Mesenchymal stem cell (in vitro differentiated cells and primary cell): ENCODE measurements around the gene CRELD2.

ENCODE experiments used
- DNase-seq: peaks from one replicate; pipeline ENCODE4 v3.0.0-alpha.2; 2013
- H2AFZ ChIP-seq: one replicate; pipeline ENCODE4 v1.6.1; 2013; ENCODE audit warnings: low read depth, mild to moderate bottlenecking, control low read depth, inconsistent platforms, low read length, moderate library complexity
- H2AK5ac ChIP-seq: 2 replicates; pipeline ENCODE4 v1.6.1; 2013; ENCODE audit warnings: low read length, moderate library complexity, mild to moderate bottlenecking, inconsistent platforms; ENCODE audit not compliant: severe bottlenecking
- H2BK120ac ChIP-seq: one replicate; pipeline ENCODE4 v1.6.1; 2013; ENCODE audit warnings: low read depth, mild to moderate bottlenecking, inconsistent platforms, low read length, moderate library complexity
- H2BK12ac ChIP-seq, 2 experiments: one replicate each; pipeline ENCODE4 v1.6.1; 2013; ENCODE audit warnings: inconsistent platforms in 2 of 2, low read length in 2 of 2, mild to moderate bottlenecking in 2 of 2, moderate library complexity in 2 of 2, control low read depth in 1 of 2
- H2BK15ac ChIP-seq: one replicate; pipeline ENCODE4 v1.6.1; 2013; ENCODE audit warnings: mild to moderate bottlenecking, low read depth, inconsistent platforms; ENCODE audit not compliant: poor library complexity, severe bottlenecking
- H2BK5ac ChIP-seq: 2 replicates; pipeline ENCODE4 v1.6.1; 2013; ENCODE audit warnings: low read depth, mild to moderate bottlenecking, low read length, control low read depth, inconsistent platforms; ENCODE audit not compliant: poor library complexity, severe bottlenecking
- H3K14ac ChIP-seq, 2 experiments: one replicate each; pipeline ENCODE4 v1.6.1; 2013; ENCODE audit warnings: inconsistent platforms in 2 of 2, low read length in 2 of 2, control low read depth in 1 of 2, mild to moderate bottlenecking in 1 of 2, moderate library complexity in 1 of 2
- H3K18ac ChIP-seq, 2 experiments: one replicate each; pipeline ENCODE4 v1.6.1; 2013; ENCODE audit warnings: inconsistent platforms in 2 of 2, low read length in 2 of 2, control low read depth in 1 of 2, low read depth in 1 of 2, mild to moderate bottlenecking in 1 of 2
- H3K23ac ChIP-seq, 2 experiments: one replicate each; pipeline ENCODE4 v1.6.1; 2013; ENCODE audit warnings: inconsistent platforms in 2 of 2, low read length in 2 of 2, mild to moderate bottlenecking in 2 of 2, moderate library complexity in 2 of 2, control low read depth in 1 of 2
- H3K27ac ChIP-seq: 2 replicates; pipeline ENCODE4 v1.5.1; 2013; ENCODE audit warnings: mild to moderate bottlenecking, moderate library complexity, low read length, control low read depth, inconsistent platforms; ENCODE audit not compliant: poor library complexity, severe bottlenecking
- H3K27me3 ChIP-seq, 2 experiments: 2 replicates each; pipeline versions ENCODE4 v1.6.1 to v1.7.0; 2013; ENCODE audit warnings: low read length in 2 of 2, mild to moderate bottlenecking in 2 of 2, moderate library complexity in 2 of 2, control low read depth in 1 of 2, inconsistent platforms in 1 of 2; ENCODE audit not compliant: control insufficient read depth in 1 of 2, insufficient read depth in 1 of 2
- H3K36me3 ChIP-seq, 2 experiments: 2 replicates each; pipeline versions ENCODE4 v1.6.1 to v1.7.0; 2013; ENCODE audit warnings: low read length in 2 of 2, control low read depth in 1 of 2, inconsistent platforms in 1 of 2, low read depth in 1 of 2, mild to moderate bottlenecking in 1 of 2; ENCODE audit not compliant: insufficient read depth in 2 of 2, control insufficient read depth in 1 of 2
- H3K4ac ChIP-seq, 2 experiments: one replicate each; pipeline ENCODE4 v1.6.1; 2013; ENCODE audit warnings: inconsistent platforms in 2 of 2, low read length in 2 of 2, mild to moderate bottlenecking in 2 of 2, moderate library complexity in 2 of 2, control low read depth in 1 of 2, low read depth in 1 of 2
- H3K4me1 ChIP-seq: 2 replicates; pipeline ENCODE4 v1.6.1; 2013; ENCODE audit warnings: low read depth, low read length, control low read depth; ENCODE audit not compliant: control insufficient read depth, insufficient read depth
- H3K4me2 ChIP-seq: 2 replicates; pipeline ENCODE4 v1.6.1; 2013; ENCODE audit warnings: low read length, mild to moderate bottlenecking, inconsistent platforms; ENCODE audit not compliant: poor library complexity, severe bottlenecking
- H3K4me3 ChIP-seq, 2 experiments: 2 replicates each; pipeline versions ENCODE4 v1.5.1 to v1.7.0; 2013; ENCODE audit warnings: low read length in 2 of 2, mild to moderate bottlenecking in 2 of 2, control low read depth in 1 of 2, low read depth in 1 of 2; ENCODE audit not compliant: insufficient read depth in 1 of 2
- H3K79me1 ChIP-seq: replicated peaks from 2 replicates; pipeline ENCODE4 v1.6.1; 2013; ENCODE audit warnings: mild to moderate bottlenecking, control low read depth, low read length, inconsistent platforms; ENCODE audit not compliant: poor library complexity, severe bottlenecking
- H3K9ac ChIP-seq: 2 replicates; pipeline ENCODE4 v1.7.0; 2013; ENCODE audit warnings: mild to moderate bottlenecking, low read length, moderate library complexity
- H3K9me3 ChIP-seq: 2 replicates; pipeline ENCODE4 v1.7.0; 2013; ENCODE audit warnings: mild to moderate bottlenecking, low read length; ENCODE audit not compliant: control insufficient read depth
- H4K8ac ChIP-seq: one replicate; pipeline ENCODE4 v1.6.1; 2013; ENCODE audit warnings: inconsistent platforms, mild to moderate bottlenecking, low read length, moderate library complexity
- H4K91ac ChIP-seq: one replicate; pipeline ENCODE4 v1.6.1; 2013; ENCODE audit warnings: mild to moderate bottlenecking, low read length, inconsistent platforms
- WGBS: methylation state at CpG from one replicate; pipeline ENCODE4 v1.1.7; 2013; ENCODE audit warnings: mixed read lengths; 5-methylcytosine and 5-hydroxymethylcytosine counted together

Gene CRELD2

GRCh38 chr22:49961005-49961600 is 42.7 kb downstream of the CRELD2 start:
- 3% methylated on average over 26 of the region's 84 CpGs for WGBS
- no peak overlapping the region for H2AFZ ChIP-seq
- H3K27ac ChIP-seq, result no peak overlapping the region
- DNase-seq, result peak; percentile 45
- peaks cover 19 to 42% of the 10 kb centered on the region in 2 experiments for H3K36me3 ChIP-seq
- H3K27me3 ChIP-seq, result no peaks in the 10 kb centered on the region
- H3K4ac ChIP-seq, result peak overlapping the region; percentile 83 to 85
- peak overlapping the region; percentile 79 to 91 for H3K4me3 ChIP-seq
- peak overlapping the region; percentile 93 for H2BK120ac ChIP-seq
- no peaks in the 10 kb centered on the region for H3K9me3 ChIP-seq
- peak overlapping the region in 1 of 2 experiments; percentile 94 for H3K14ac ChIP-seq
- H3K18ac ChIP-seq, result peak overlapping the region; percentile 85 to 97
- peak overlapping the region; percentile 88 for H3K9ac ChIP-seq
- no peak overlapping the region for H2AK5ac ChIP-seq
- peak overlapping the region in 1 of 2 experiments; percentile 55 for H2BK12ac ChIP-seq
- H3K4me1 ChIP-seq, result peaks cover 52% of the 10 kb centered on the region
- H3K23ac ChIP-seq, result peak overlapping the region in 1 of 2 experiments; percentile 84
- H3K79me1 ChIP-seq, result peaks cover 21% of the 10 kb centered on the region
- peak overlapping the region; percentile 94 for H2BK15ac ChIP-seq
- H4K8ac ChIP-seq, result peak overlapping the region; percentile 7
- no peak overlapping the region for H2BK5ac ChIP-seq
- H3K4me2 ChIP-seq, result peak overlapping the region; percentile 95
- peak overlapping the region; percentile 90 for H4K91ac ChIP-seq

GRCh38 chr22:49961601-49962011 is 43.2 kb downstream of the CRELD2 start:
- no peak overlapping the region for H2AK5ac ChIP-seq
- H3K79me1 ChIP-seq, result peaks cover 26% of the 10 kb centered on the region
- H3K4me1 ChIP-seq, result peaks cover 54% of the 10 kb centered on the region
- no peaks in the 10 kb centered on the region for H3K27me3 ChIP-seq
- H2BK15ac ChIP-seq, result peak overlapping the region; percentile 94
- H3K9me3 ChIP-seq, result no peaks in the 10 kb centered on the region
- peak overlapping the region; percentile 51 for H4K8ac ChIP-seq
- H3K4me2 ChIP-seq, result peak overlapping the region; percentile 95
- WGBS, result 3% methylated on average over 48 of the region's 49 CpGs
- no peak overlapping the region for H2BK5ac ChIP-seq
- H3K14ac ChIP-seq, result peak overlapping the region in 1 of 2 experiments; percentile 94
- H2BK12ac ChIP-seq, result peak overlapping the region; percentile 87 to 88
- peak overlapping the region; percentile 62 to 83 for H3K4ac ChIP-seq
- H3K27ac ChIP-seq, result peak overlapping the region; percentile 36
- H2BK120ac ChIP-seq, result peak overlapping the region; percentile 62
- H2AFZ ChIP-seq, result no peak overlapping the region
- H3K23ac ChIP-seq, result peak overlapping the region in 1 of 2 experiments; percentile 84
- peak overlapping the region; percentile 79 to 91 for H3K4me3 ChIP-seq
- H3K9ac ChIP-seq, result peak overlapping the region; percentile 88
- H3K36me3 ChIP-seq, result peaks cover 19 to 44% of the 10 kb centered on the region in 2 experiments
- peak overlapping the region; percentile 90 for H4K91ac ChIP-seq
- peak overlapping the region; percentile 85 to 97 for H3K18ac ChIP-seq
- no peak for DNase-seq

DNA sequence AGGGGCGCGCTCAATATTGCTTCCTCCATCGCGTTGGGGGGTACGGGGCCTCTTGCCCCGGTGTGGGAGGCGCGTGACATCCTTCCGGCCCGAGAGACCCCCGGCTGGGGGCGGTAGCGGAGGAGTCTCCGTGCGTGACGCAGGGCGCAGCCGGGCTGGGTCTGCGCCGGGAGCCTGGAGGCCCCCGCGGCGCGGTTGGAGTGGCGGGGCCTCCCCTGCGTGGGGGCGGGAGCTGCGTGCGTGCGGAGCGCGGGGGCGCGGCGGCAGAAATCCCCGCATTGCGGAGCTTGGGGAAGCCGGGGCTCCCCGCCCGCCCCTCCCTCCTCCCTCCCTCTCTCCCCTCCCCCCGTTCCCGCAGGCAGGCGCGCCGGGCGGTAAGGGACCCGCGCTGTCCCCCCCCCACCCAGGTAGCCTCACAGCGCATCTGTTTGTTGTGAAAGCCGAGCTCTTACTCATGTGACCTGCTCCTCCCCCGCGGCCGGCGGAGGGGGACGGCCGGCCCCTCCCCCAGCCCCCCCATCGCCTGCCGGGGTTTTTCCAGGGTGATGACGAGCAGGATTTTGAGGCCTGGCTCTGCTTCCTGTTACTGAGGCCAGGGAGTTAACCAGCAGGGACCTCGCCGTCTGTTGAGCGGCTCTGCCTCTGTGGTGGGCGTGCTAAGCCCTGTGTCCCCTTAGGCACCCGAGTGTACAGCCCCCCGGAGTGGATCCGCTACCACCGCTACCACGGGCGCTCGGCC is 43.7 kb downstream of the CRELD2 start:
- peak overlapping the region; percentile 90 for H3K9ac ChIP-seq
- H2AFZ ChIP-seq, result no peak overlapping the region
- H3K23ac ChIP-seq, result peak overlapping the region in 1 of 2 experiments; percentile 98
- H3K4me3 ChIP-seq, result peak overlapping the region; percentile 79 to 91
- peak overlapping the region; percentile 97 for H4K91ac ChIP-seq
- H2BK12ac ChIP-seq, result peak overlapping the region; percentile 87 to 96
- H3K18ac ChIP-seq, result peak overlapping the region; percentile 85 to 97
- H3K36me3 ChIP-seq, result peaks cover 19 to 46% of the 10 kb centered on the region in 2 experiments
- H3K4me2 ChIP-seq, result peak overlapping the region; percentile 95
- H2BK120ac ChIP-seq, result peak overlapping the region; percentile 86
- peaks cover 29% of the 10 kb centered on the region for H3K79me1 ChIP-seq
- H2AK5ac ChIP-seq, result peak overlapping the region; percentile 66
- no peaks in the 10 kb centered on the region for H3K9me3 ChIP-seq
- H3K27me3 ChIP-seq, result no peaks in the 10 kb centered on the region
- H3K27ac ChIP-seq, result peak overlapping the region; percentile 76
- peak overlapping the region; percentile 91 for H2BK15ac ChIP-seq
- peak overlapping the region; percentile 68 for H2BK5ac ChIP-seq
- H3K4me1 ChIP-seq, result peaks cover 60% of the 10 kb centered on the region
- 4% methylated on average over 43 of the region's 70 CpGs for WGBS
- H3K14ac ChIP-seq, result peak overlapping the region in 1 of 2 experiments; percentile 94
- H3K4ac ChIP-seq, result peak overlapping the region; percentile 94 to 98
- DNase-seq, result peak; percentile 96
- peak overlapping the region; percentile 93 for H4K8ac ChIP-seq
